Raji (cell line): ENCODE data around the gene SSBP4.

ENCODE experiments used
- POLR2A ChIP-seq: IDR thresholded peaks from 2 replicates; pipeline ENCODE4 v1.6.1; 2011; ENCODE audit warnings: low read depth, low read length, control low read depth; ENCODE audit not compliant: insufficient read depth

SSBP4 gene

GRCh38 chr19:18434411-18435175 lies 15.4 kb downstream of the SSBP4 start:
- no peak for TF ChIP-seq POLR2A

DNA sequence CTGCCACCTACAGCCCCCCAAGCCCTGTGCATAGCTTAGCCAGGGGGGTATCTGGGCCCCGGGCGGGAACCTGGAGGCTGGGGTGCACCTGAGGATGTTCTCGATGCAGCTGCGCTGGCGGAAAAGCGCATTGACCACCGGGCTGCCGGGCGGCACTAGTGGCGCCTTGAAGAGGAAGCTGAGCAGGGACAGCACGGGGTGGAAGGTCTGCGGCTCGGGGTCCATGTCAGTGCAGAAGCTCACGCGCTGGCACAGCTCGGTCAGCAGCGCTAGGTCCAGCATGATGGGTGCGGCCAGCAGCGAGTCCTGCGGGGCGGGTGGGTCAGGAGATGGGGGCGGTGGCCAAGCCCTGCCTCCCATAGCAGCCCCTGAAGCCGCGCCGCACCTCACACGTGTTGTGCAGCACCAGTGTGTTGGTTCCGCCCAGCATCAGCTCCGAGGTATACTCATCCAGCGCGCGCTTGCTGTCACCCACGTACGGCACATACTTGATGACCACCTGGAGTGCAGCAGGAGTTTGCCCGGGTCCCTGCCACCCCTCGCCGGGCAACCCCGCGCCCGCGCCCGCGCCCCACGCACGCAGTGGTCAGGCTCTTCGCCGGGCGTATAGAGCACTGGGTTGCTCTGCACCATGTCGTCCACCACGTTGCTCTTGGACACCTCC lies 16.1 kb downstream of the SSBP4 start:
- TF ChIP-seq POLR2A = no peak

DNA sequence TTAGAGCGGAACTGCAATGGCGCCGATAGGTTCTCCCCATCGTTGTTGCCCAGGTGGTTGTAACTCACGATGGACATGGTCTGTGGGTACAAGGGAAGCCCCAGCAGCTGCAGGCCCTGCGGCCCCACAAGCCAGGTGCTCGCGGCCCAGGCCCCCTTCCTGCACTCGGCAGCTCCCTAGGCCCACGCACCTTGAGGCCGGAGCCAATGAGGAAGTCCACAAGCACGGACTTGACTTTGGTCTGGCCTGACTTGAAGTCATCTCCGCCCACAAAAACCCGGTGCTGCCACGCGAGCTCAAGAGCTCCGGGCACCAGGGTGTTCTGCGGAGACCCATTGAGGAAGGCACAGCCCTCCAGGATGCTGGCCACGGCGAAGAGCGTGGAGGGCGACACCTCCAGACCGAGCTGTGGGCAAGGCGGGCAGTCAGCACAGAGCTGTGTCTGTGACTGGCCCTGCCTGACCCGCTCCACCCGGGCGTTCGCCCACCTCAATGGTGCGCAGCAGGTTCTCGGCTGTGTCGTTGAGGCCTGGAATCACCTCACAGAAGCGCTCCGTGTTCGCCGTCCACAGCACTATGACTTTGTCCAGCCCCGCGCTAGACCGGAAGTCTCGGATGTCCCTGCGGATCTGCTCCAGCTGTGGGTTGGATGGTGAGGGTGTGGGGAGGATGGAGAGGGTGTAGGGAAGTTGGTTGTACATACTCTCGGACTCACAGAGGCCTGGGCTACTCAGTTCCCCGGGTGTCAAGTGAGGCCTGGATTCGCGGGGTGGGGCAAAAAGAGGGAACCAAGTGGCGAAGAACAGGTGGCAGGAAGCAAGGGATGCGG lies 16.9 kb downstream of the SSBP4 start:
- TF ChIP-seq POLR2A = no peak

GRCh38 chr19:18436671-18437490 lies 17.7 kb downstream of the SSBP4 start:
- no peak for TF ChIP-seq POLR2A

GRCh38 chr19:18437491-18438330 lies 18.5 kb downstream of the SSBP4 start, which contains the start of gene ISYNA1:
Gene ISYNA1 (minus strand): TSS chr19:18438133. CDS start chr19:18437979, 154 bp downstream.
- no peak for TF ChIP-seq POLR2A

GRCh38 chr19:18438331-18439024 lies 19.3 kb downstream of the SSBP4 start:
- no peak for TF ChIP-seq POLR2A

DNA sequence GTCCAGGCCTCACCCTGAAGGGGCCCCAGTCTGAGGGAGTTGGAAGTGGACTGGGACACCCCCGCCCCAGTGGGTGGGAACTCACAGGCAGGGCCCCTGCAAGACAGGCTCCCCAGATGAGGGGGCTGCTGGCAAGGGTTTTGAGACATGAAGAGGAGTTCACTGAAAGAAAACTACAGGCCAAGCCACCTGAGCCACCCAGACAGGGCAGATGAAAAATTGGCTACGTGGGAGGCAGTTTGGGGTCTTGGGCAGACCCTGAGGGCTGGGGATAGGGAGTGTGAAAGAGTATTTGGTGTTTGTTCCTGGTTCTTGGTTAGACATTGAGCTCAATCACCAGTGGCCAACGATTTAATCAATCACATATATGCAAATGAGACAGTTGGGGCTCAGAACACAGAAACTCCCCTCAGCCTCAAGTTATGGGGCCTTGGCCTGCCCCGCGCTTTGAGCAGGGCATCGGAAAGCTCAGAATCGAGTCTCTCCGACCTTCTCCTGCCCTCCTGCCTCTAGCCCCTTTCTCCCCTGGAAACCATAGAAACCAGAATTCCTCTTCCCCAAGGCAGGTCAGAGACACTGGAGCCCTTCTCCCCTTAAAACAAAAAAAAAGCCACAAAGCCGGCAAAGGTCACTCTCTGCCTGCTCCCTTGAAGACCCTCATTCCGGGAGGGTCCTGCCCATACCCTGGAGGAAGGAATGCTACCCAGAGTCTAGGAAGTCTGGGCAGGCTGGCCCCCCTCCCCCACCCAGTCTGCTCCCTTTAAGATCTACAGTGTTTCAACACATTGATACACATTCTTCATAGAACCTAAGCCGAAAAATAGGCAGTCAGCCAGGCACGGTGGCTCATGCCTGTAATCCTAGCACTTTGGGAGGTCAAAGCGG lies 20.1 kb downstream of the SSBP4 start:
- TF ChIP-seq POLR2A = no peak

- TF ChIP-seq POLR2A = no peak
These were observed 20.7 kb downstream of the SSBP4 start for GRCh38 chr19:18439910-18440237.

DNA sequence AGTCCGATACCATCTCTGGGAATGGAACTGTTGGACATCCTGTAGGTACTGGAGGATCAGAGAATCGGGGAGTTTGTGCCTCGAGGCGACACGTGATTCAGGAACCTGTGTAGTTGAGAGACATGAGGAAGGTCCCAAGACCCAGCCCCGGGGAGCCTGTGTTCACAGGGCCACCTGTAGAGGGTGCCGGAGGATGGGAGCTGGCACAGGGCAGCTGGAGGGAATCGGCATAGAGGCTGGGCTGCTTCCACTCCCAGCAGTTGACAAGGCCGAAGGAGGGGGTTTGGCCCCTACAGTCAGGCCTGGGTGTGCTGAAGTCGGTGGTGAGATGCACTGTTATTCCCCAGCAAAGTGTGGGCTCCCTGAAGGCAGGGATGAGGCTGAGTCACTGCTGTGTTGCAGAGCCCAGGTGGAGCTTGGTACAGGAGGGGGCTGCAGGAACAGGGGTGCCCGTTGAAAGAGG lies 21.2 kb downstream of the SSBP4 start:
- no peak for TF ChIP-seq POLR2A

DNA sequence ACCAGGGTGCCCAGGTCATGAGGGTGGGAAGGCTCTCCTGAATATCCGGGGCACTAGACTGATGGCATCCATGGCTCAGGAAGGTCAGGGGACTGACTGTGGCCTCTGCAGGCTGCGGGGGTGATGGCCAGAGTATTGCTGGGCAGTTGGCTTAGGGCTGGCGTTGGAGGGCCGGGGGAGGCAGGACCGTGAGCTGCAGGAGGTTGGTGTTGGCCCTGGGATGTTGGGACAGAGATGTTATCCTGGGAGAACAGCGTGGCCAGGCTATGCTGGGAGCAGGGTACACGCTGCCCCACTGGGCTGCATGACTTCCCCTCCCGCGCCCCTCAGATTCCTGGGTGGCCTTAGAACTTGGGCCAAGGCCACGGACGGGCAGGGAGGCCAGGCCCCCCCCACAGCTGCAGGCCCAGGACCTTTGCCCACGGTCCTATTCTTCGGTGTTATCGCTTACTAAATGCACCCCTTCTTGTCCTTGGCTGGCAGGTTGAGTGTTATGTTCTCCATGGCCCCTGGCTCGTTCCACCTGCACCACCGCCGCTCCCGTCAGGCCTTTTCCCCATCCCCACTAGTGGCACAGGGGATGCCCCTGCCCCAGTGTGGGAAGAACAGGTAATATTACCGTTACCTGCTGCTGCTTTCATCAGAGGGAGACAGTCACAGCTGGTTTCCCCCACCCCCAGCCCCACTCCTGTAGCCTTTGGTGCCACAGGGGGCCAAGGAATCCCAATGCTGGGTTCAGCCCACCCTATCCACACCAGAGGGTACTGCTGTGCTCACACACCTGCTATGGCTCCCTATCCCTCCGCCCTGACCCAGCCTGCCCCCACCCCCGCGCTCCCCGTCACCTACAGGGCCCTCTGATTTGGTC lies 22.0 kb downstream of the SSBP4 start:
- TF ChIP-seq POLR2A = no peak

- TF ChIP-seq POLR2A = no peak
These were observed 22.9 kb downstream of the SSBP4 start for GRCh38 chr19:18441804-18442788.

DNA sequence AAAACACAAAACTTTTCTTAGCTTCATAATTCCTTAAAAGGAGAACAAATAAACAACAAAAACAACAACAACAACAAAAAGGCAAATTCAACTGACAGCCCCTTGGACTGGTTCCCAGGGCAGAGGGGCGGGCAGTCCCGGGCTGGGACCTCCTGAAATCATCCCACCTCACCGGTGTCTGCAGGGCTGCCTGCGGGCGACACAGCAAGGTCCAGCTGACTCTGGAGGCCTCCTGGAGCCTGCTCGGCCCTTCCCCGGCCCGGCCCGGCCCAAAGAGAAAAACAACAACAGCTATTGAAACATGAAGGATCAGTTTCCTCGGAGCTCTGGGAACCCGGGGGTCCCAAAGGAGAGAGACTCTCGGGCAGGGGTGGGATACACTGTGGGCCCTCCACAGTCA lies 23.7 kb downstream of the SSBP4 start:
- TF ChIP-seq POLR2A = no peak
